CD14-positive monocyte (primary cell): ENCODE data around the gene ATG10. TPM values are rescaled to one million over a fixed set of nuclear protein-coding genes. Genes with fewer than 3 reads are reported as not detected.
"Not testable (repeated sequence)": the region's sequence is repeated elsewhere in the genome, so short reads cannot be mapped to it uniquely, and the experiment has no call there.

Source experiments
- DNase-seq, 3 donors: peaks; one replicate each; pipeline ENCODE4 v3.0.0-alpha.2; 2011 to 2022
- H2AFZ ChIP-seq: 2 replicates; pipeline ENCODE4 v1.6.0; 2012; ENCODE audit warnings: mild to moderate bottlenecking, low read depth, low read length, inconsistent platforms; ENCODE audit not compliant: insufficient read depth, poor library complexity, severe bottlenecking
- H3K27ac ChIP-seq, 2 donors: 1 replicate in 1 of 2; 2 replicates in 1 of 2; pipeline ENCODE4 v1.5.1; 2012 to 2013; ENCODE audit warnings: low read length in 2 of 2, control low read depth in 1 of 2, inconsistent platforms in 1 of 2, low read depth in 1 of 2, mild to moderate bottlenecking in 1 of 2
- H3K27me3 ChIP-seq, 2 donors: one replicate each; pipeline versions ENCODE4 v1.6.0 to v1.6.1; 2011 to 2013; ENCODE audit warnings: low read length in 2 of 2; ENCODE audit not compliant: control insufficient read depth in 2 of 2, insufficient read depth in 2 of 2
- H3K36me3 ChIP-seq, 2 donors: replicated peaks in 1 of 2; 1 replicate in 1 of 2; 2 replicates in 1 of 2; pipeline versions ENCODE4 v1.5.1 to v1.6.1; 2012 to 2013; ENCODE audit warnings: low read length in 2 of 2, control low read depth in 1 of 2, inconsistent platforms in 1 of 2, mild to moderate bottlenecking in 1 of 2; ENCODE audit not compliant: insufficient read depth in 2 of 2, control insufficient read depth in 1 of 2
- H3K4me1 ChIP-seq, 2 donors: 1 replicate in 1 of 2; 2 replicates in 1 of 2; pipeline versions ENCODE4 v1.5.1 to v1.6.1; 2012 to 2013; ENCODE audit warnings: low read length in 2 of 2, control low read depth in 1 of 2, inconsistent platforms in 1 of 2, mild to moderate bottlenecking in 1 of 2, moderate library complexity in 1 of 2; ENCODE audit not compliant: insufficient read depth in 2 of 2, control insufficient read depth in 1 of 2
- H3K4me2 ChIP-seq: replicated peaks from 2 replicates; pipeline ENCODE3; 2012; ENCODE audit warnings: low read length, moderate library complexity, mild to moderate bottlenecking; ENCODE audit not compliant: poor library complexity, severe bottlenecking; ENCODE audit errors: extremely low read depth
- H3K4me3 ChIP-seq, 3 experiments: fragments of 200-600 bp in 1 of 3; sonication (generic) in 1 of 3; replicated peaks in 1 of 3; 1 replicate in 2 of 3; 2 replicates in 1 of 3; pipeline ENCODE4 v1.5.1; 2011 to 2013; ENCODE audit warnings: low read length in 3 of 3, mild to moderate bottlenecking in 3 of 3, control low read depth in 2 of 3, low read depth in 2 of 3, inconsistent platforms in 1 of 3, moderate library complexity in 1 of 3
- H3K79me2 ChIP-seq: 2 replicates; pipeline ENCODE4 v1.6.0; 2012; ENCODE audit warnings: mild to moderate bottlenecking, control low read depth, inconsistent platforms, low read length, moderate library complexity; ENCODE audit not compliant: insufficient read depth
- H3K9ac ChIP-seq: 2 replicates; pipeline ENCODE4 v1.6.0; 2017; ENCODE audit warnings: low read length, mild to moderate bottlenecking; ENCODE audit not compliant: insufficient read depth, poor library complexity, severe bottlenecking
- H3K9me3 ChIP-seq, 2 donors: replicated peaks in 1 of 2; 1 replicate in 1 of 2; 2 replicates in 1 of 2; pipeline versions ENCODE4 v1.5.1 to v1.6.1; 2012 to 2013; ENCODE audit warnings: low read length in 2 of 2, control low read depth in 1 of 2; ENCODE audit not compliant: control insufficient read depth in 1 of 2, insufficient read depth in 1 of 2
- H4K20me1 ChIP-seq: 2 replicates; pipeline ENCODE4 v1.6.0; 2012; ENCODE audit warnings: mild to moderate bottlenecking, low read length, control low read depth, moderate library complexity; ENCODE audit not compliant: insufficient read depth
- H3K27ac Mint-ChIP-seq, 7 donors: one replicate each; pipeline ENCODE4 v1.8.0; 2020; ENCODE audit warnings: mild to moderate bottlenecking in 7 of 7, mixed read lengths in 7 of 7, moderate library complexity in 6 of 7, inconsistent platforms in 2 of 7
- H3K27me3 Mint-ChIP-seq, 3 donors: one replicate each; pipeline ENCODE4 v1.8.0; 2021 to 2022; ENCODE audit warnings: low read depth in 3 of 3, mild to moderate bottlenecking in 3 of 3, mixed read lengths in 3 of 3, moderate library complexity in 3 of 3, inconsistent platforms in 1 of 3
- H3K36me3 Mint-ChIP-seq, 2 donors: one replicate each; pipeline ENCODE4 v1.8.0; 2020; ENCODE audit warnings: mixed read lengths in 2 of 2, inconsistent platforms in 1 of 2, mild to moderate bottlenecking in 1 of 2
- H3K4me1 Mint-ChIP-seq: one replicate; pipeline ENCODE4 v1.8.0; 2020; ENCODE audit warnings: mild to moderate bottlenecking, mixed read lengths
- H3K4me3 Mint-ChIP-seq, 2 donors: one replicate each; pipeline ENCODE4 v1.8.0; 2020; ENCODE audit warnings: mild to moderate bottlenecking in 2 of 2, mixed read lengths in 2 of 2, moderate library complexity in 1 of 2
- H3K9me3 Mint-ChIP-seq, 7 donors: one replicate each; pipeline ENCODE4 v1.8.0; 2020 to 2022; ENCODE audit warnings: mixed read lengths in 7 of 7, mild to moderate bottlenecking in 6 of 7, moderate library complexity in 6 of 7, inconsistent platforms in 2 of 7
- WGBS: methylation state at CpG from one replicate; pipeline ENCODE4 v1.1.5; 2013; ENCODE audit warnings: missing lambda C conversion rate; ENCODE audit not compliant: insufficient coverage; 5-methylcytosine and 5-hydroxymethylcytosine counted together
- intact Hi-C, 2 donors: fragments of 100-400 bp; cut with micrococcal nuclease; formaldehyde crosslinking; loops; one replicate each; pipeline versions ENCODE4 v1.15.0 to v1.15.1; 2023
- polyA plus RNA-seq, 3 donors: library from polyadenylated mRNA; depleted of rRNA in 1 of 3; unstranded in 2 of 3; stranded (reverse) in 1 of 3; fragments of 300-500 nt in 2 of 3; fragments of >200 nt in 1 of 3; fragmentation: Illumina TruSeq in 2 of 3; gene quantifications; 1 replicate in 2 of 3; 2 replicates in 1 of 3; pipeline ENCODE4 v1.2.3, GENCODE V29; 2012 to 2021
- TF ChIP-seq, protein P1 (sequence below): fragments of 200-600 bp; IDR thresholded peaks from one replicate; pipeline ENCODE4 v1.8.0; 2022; ENCODE audit warnings: antibody characterized with exemption, mild to moderate bottlenecking

ATG10 gene
- polyA plus RNA-seq, 3 donors, result 2.1 to 7.9 (median 5.6) TPM

DNA sequence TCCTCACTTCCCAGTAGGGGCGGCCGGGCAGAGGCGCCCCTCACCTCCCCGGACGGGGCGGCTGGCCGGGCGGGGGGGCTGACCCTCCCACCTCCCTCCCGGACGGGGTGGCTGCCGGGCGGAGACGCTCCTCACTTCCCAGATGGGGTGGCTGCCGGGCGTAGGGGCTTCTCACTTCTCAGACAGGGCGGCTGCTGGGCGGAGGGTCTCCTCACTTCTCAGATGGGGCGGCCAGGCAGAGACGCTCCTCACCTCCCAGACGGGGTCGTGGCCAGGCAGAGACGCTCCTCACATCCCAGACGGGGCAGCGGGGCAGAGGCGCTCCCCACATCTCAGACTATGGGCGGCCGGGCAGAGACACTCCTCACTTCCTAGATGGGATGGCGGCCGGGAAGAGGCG is 11.7 kb downstream of the ATG10 start:
- not testable (repeated sequence) for H4K20me1 ChIP-seq, H3K4me3 ChIP-seq, H3K79me2 ChIP-seq, H3K9ac ChIP-seq, H3K9me3 ChIP-seq, H3K4me3 Mint-ChIP-seq, DNase-seq, H3K27ac ChIP-seq, H3K27me3 ChIP-seq, H2AFZ ChIP-seq, H3K4me2 ChIP-seq, H3K27me3 Mint-ChIP-seq
- Mint-ChIP-seq H3K27ac (peak overlapping the region in 1 of 7 donors; percentile 71), H3K4me1 (peaks cover 15% of the 10 kb centered on the region), H3K36me3 (peaks cover 18 to 28% of the 10 kb centered on the region in 2 donors), H3K9me3 (peaks cover 3 to 13% (median 5%) of the 10 kb centered on the region in 7 donors)
- Histone ChIP-seq H3K4me1 (peaks cover 4 to 15% of the 10 kb centered on the region in 2 donors), H3K36me3 (peaks cover 0 to 13% of the 10 kb centered on the region in 2 donors)
- intact Hi-C loops, result loop anchor here in 1 of 2 donors (10.0 kb wide), 1 partner anchor 479 kb away; no protein-coding TSS in a partner anchor
- WGBS, result 98% methylated on average over 13 of the region's 30 CpGs

DNA sequence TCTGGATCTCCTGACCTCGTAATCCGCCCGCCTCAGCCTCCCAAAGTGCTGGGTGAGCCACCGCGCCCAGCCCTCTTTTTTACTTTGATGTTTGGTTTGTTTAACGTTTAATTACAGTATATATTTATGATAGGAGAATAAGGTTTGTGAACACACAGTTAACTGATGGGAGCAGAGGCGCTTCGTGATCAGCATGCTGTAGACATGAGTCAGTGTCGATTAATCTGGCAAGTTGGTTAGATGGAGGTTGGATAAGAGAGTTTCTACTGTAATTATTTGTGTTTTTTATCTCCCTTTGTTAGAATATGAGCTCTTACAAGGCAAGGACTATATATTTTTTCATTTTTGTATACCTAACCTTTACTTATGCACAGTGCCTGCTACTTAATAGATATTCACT is 14.3 kb downstream of the ATG10 start:
- no peak overlapping the region for H3K4me2 ChIP-seq
- H3K36me3 ChIP-seq, result peaks cover 2 to 29% of the 10 kb centered on the region in 2 donors
- no peaks in the 10 kb centered on the region for H3K27me3 ChIP-seq
- TF ChIP-seq, protein P1, sequence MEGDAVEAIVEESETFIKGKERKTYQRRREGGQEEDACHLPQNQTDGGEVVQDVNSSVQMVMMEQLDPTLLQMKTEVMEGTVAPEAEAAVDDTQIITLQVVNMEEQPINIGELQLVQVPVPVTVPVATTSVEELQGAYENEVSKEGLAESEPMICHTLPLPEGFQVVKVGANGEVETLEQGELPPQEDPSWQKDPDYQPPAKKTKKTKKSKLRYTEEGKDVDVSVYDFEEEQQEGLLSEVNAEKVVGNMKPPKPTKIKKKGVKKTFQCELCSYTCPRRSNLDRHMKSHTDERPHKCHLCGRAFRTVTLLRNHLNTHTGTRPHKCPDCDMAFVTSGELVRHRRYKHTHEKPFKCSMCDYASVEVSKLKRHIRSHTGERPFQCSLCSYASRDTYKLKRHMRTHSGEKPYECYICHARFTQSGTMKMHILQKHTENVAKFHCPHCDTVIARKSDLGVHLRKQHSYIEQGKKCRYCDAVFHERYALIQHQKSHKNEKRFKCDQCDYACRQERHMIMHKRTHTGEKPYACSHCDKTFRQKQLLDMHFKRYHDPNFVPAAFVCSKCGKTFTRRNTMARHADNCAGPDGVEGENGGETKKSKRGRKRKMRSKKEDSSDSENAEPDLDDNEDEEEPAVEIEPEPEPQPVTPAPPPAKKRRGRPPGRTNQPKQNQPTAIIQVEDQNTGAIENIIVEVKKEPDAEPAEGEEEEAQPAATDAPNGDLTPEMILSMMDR, result no peak
- H2AFZ ChIP-seq, result no peak overlapping the region
- Mint-ChIP-seq H3K4me3 (no peak overlapping the region), H3K9me3 (peaks cover 3 to 13% (median 5%) of the 10 kb centered on the region in 7 donors), H3K27me3 (peaks cover 0 to 2% (median 0%) of the 10 kb centered on the region in 3 donors), H3K27ac (no peak overlapping the region), H3K4me1 (peaks cover 6% of the 10 kb centered on the region), H3K36me3 (peaks cover 36 to 46% of the 10 kb centered on the region in 2 donors)
- H3K9me3 ChIP-seq, result no peaks in the 10 kb centered on the region
- H4K20me1 ChIP-seq, result no peaks in the 10 kb centered on the region
- H3K27ac ChIP-seq, result no peak overlapping the region
- DNase-seq, result no peak
- H3K4me3 ChIP-seq, result no peak overlapping the region
- intact Hi-C loops, result loop anchor here in 1 of 2 donors (10.0 kb wide), 1 partner anchor 481 kb away; no protein-coding TSS in a partner anchor
- H3K9ac ChIP-seq, result no peak overlapping the region
- H3K4me1 ChIP-seq, result peaks cover 4 to 8% of the 10 kb centered on the region in 2 donors
- no peaks in the 10 kb centered on the region for H3K79me2 ChIP-seq
- WGBS, result 99% methylated on average over 7 of the region's 9 CpGs
